ENCODE measurements around the gene RRM2. TPM values are rescaled to one million over a fixed set of nuclear protein-coding genes. Genes with fewer than 3 reads are reported as not detected.

Gene RRM2
- total and polyA plus RNA-seq, 7 donors: 0.27 to 9.3 (median 0.96) TPM; not detected in 2

- no peak for ATAC-seq
- DNase-seq: no peak
- H3K36me3 ChIP-seq (ENCODE audit: insufficient read depth in 1 of 2, low read depth in 1 of 2): no peaks in the 10 kb centered on the region
- intact Hi-C loops (cut with DNase I): no loop called here
- H3K4me1 ChIP-seq: no peaks in the 10 kb centered on the region
- no peaks in the 10 kb centered on the region for H3K9me3 ChIP-seq
- H3K27me3 ChIP-seq (ENCODE audit: insufficient read depth in 3 of 3, low read length in 2 of 3): no peaks in the 10 kb centered on the region
- no peak overlapping the region for H3K27ac ChIP-seq
- 89 to 94% (median 92%) methylated on average over 5 of the region's 5 CpGs for WGBS, 3 donors
- TF ChIP-seq, protein P1, sequence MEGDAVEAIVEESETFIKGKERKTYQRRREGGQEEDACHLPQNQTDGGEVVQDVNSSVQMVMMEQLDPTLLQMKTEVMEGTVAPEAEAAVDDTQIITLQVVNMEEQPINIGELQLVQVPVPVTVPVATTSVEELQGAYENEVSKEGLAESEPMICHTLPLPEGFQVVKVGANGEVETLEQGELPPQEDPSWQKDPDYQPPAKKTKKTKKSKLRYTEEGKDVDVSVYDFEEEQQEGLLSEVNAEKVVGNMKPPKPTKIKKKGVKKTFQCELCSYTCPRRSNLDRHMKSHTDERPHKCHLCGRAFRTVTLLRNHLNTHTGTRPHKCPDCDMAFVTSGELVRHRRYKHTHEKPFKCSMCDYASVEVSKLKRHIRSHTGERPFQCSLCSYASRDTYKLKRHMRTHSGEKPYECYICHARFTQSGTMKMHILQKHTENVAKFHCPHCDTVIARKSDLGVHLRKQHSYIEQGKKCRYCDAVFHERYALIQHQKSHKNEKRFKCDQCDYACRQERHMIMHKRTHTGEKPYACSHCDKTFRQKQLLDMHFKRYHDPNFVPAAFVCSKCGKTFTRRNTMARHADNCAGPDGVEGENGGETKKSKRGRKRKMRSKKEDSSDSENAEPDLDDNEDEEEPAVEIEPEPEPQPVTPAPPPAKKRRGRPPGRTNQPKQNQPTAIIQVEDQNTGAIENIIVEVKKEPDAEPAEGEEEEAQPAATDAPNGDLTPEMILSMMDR (IDR thresholded peaks at IDR 0.05): no peak
- no peak overlapping the region for H3K4me3 ChIP-seq
Measured at GRCh38 chr2:10150436-10150835, 27.9 kb downstream of the RRM2 start.

GRCh38 chr2:10151462-10151861 lies 28.9 kb downstream of the RRM2 start:
- no peak overlapping the region for H3K4me3 ChIP-seq
- WGBS, 3 donors: 95 to 97% (median 96%) methylated on average over 5 of the region's 5 CpGs
- no peaks in the 10 kb centered on the region for H3K9me3 ChIP-seq
- H3K27me3 ChIP-seq (ENCODE audit: insufficient read depth in 3 of 3, low read length in 2 of 3): no peaks in the 10 kb centered on the region
- H3K36me3 ChIP-seq (ENCODE audit: insufficient read depth in 1 of 2, low read depth in 1 of 2): no peaks in the 10 kb centered on the region
- intact Hi-C loops (cut with DNase I): no loop called here
- no peak overlapping the region for H3K27ac ChIP-seq
- ATAC-seq: no peak
- TF ChIP-seq, protein P1 (IDR thresholded peaks at IDR 0.05): no peak
- no peaks in the 10 kb centered on the region for H3K4me1 ChIP-seq
- DNase-seq: no peak

GRCh38 chr2:10157293-10157692 lies 34.8 kb downstream of the RRM2 start:
- no peak for DNase-seq
- H3K4me3 ChIP-seq: no peak overlapping the region
- no peak for ATAC-seq
- no peak overlapping the region for H3K27ac ChIP-seq
- H3K36me3 ChIP-seq (ENCODE audit: insufficient read depth in 1 of 2, low read depth in 1 of 2): no peaks in the 10 kb centered on the region
- WGBS, 3 donors: 87 to 92% (median 90%) methylated on average over 4 of the region's 4 CpGs
- no peaks in the 10 kb centered on the region for H3K9me3 ChIP-seq
- TF ChIP-seq, protein P1 (IDR thresholded peaks at IDR 0.05): no peak
- peaks cover 0 to 5% (median 2%) of the 10 kb centered on the region in 3 donors for H3K27me3 ChIP-seq (ENCODE audit: insufficient read depth in 3 of 3, low read length in 2 of 3)
- intact Hi-C loops (cut with DNase I): no loop called here
- H3K4me1 ChIP-seq: no peaks in the 10 kb centered on the region

GRCh38 chr2:10158681-10159080 lies 36.1 kb downstream of the RRM2 start:
- H3K27ac ChIP-seq: no peak overlapping the region
- no peaks in the 10 kb centered on the region for H3K36me3 ChIP-seq (ENCODE audit: insufficient read depth in 1 of 2, low read depth in 1 of 2)
- H3K4me1 ChIP-seq: no peaks in the 10 kb centered on the region
- peaks cover 0 to 5% (median 2%) of the 10 kb centered on the region in 3 donors for H3K27me3 ChIP-seq (ENCODE audit: insufficient read depth in 3 of 3, low read length in 2 of 3)
- no peak for DNase-seq
- 79 to 84% (median 82%) methylated on average over 11 of the region's 11 CpGs for WGBS, 3 donors
- intact Hi-C loops (cut with DNase I): no loop called here
- no peak overlapping the region for H3K4me3 ChIP-seq
- TF ChIP-seq, protein P1 (IDR thresholded peaks at IDR 0.05): no peak
- ATAC-seq: no peak
- H3K9me3 ChIP-seq: no peaks in the 10 kb centered on the region

GRCh38 chr2:10159086-10159485 lies 36.5 kb downstream of the RRM2 start:
- ATAC-seq (no peak), DNase-seq (no peak)
- H3K4me1 ChIP-seq: no peaks in the 10 kb centered on the region
- H3K9me3 ChIP-seq: no peaks in the 10 kb centered on the region
- no peak overlapping the region for H3K4me3 ChIP-seq
- no peak overlapping the region for H3K27ac ChIP-seq
- H3K27me3 ChIP-seq (ENCODE audit: insufficient read depth in 3 of 3, low read length in 2 of 3): peaks cover 0 to 5% (median 2%) of the 10 kb centered on the region in 3 donors
- TF ChIP-seq, protein P1 (IDR thresholded peaks at IDR 0.05): no peak
- 79 to 85% (median 80%) methylated on average over 6 of the region's 6 CpGs for WGBS, 3 donors
- no peaks in the 10 kb centered on the region for H3K36me3 ChIP-seq (ENCODE audit: insufficient read depth in 1 of 2, low read depth in 1 of 2)
- intact Hi-C loops (cut with DNase I): no loop called here

All from psoas muscle (tissue), 8 donors.